Activated CD8-positive, alpha-beta memory T cell treated with anti-CD3 and anti-CD28 coated beads, Interleukin-2, amount 50 U/mL, for 24 hours (primary cell): ENCODE measurements around the gene UACA.
"Not testable (repeated sequence)": the region's sequence is repeated elsewhere in the genome, so short reads cannot be mapped to it uniquely, and the experiment has no call there.

ENCODE experiments used
- DNase-seq: peaks from one replicate; pipeline ENCODE4 v3.0.0-alpha.2; 2020; ENCODE audit errors: extremely low read depth

UACA gene, protein sequence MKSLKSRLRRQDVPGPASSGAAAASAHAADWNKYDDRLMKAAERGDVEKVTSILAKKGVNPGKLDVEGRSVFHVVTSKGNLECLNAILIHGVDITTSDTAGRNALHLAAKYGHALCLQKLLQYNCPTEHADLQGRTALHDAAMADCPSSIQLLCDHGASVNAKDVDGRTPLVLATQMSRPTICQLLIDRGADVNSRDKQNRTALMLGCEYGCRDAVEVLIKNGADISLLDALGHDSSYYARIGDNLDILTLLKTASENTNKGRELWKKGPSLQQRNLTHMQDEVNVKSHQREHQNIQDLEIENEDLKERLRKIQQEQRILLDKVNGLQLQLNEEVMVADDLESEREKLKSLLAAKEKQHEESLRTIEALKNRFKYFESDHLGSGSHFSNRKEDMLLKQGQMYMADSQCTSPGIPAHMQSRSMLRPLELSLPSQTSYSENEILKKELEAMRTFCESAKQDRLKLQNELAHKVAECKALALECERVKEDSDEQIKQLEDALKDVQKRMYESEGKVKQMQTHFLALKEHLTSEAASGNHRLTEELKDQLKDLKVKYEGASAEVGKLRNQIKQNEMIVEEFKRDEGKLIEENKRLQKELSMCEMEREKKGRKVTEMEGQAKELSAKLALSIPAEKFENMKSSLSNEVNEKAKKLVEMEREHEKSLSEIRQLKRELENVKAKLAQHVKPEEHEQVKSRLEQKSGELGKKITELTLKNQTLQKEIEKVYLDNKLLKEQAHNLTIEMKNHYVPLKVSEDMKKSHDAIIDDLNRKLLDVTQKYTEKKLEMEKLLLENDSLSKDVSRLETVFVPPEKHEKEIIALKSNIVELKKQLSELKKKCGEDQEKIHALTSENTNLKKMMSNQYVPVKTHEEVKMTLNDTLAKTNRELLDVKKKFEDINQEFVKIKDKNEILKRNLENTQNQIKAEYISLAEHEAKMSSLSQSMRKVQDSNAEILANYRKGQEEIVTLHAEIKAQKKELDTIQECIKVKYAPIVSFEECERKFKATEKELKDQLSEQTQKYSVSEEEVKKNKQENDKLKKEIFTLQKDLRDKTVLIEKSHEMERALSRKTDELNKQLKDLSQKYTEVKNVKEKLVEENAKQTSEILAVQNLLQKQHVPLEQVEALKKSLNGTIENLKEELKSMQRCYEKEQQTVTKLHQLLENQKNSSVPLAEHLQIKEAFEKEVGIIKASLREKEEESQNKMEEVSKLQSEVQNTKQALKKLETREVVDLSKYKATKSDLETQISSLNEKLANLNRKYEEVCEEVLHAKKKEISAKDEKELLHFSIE (N-terminal part only)

DNA sequence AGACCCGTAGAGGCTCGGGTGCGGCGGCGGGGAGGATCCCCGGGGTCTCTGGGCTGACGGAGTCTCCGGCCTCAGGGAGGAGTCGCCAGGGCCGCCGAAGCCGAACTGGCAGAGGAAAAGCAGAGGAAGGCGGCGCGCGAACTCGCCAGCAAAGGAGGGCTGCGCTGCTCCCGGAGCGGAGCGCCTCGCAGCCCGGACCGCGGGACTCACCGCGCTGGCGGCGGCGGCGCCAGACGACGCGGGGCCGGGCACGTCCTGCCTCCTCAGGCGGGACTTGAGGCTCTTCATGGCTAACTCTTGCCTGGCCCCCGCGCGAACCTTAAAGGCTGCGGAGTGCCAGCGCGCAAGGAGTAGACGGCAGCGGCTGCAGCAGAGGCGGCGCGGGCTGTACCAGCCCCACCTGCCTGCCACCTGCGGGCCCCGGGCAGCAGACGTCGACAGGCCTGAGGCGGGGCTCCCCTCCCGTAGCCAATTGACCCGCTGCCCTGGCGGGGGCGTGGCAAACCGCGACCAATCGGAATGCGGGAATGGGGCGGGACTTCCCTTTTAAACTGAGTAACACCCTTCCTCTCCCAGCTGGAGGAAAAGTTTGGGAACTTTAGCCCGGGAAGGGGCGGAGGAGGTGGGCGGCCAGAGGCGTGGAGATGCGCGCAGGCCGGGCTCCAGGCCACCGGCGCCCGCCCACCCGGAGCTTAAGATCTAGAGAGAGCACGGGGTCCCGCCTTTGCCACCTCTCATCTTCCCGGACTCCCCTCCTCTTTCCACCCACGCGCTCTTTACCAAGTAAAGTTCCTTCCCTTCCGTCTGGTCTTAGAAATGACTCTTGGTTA is at the start of gene UACA:
Gene UACA (minus strand): TSS at position 439 of the 830 bp plus-strand sequence. CDS start 151 bp downstream, at position 288.
- no peak for DNase-seq

DNA sequence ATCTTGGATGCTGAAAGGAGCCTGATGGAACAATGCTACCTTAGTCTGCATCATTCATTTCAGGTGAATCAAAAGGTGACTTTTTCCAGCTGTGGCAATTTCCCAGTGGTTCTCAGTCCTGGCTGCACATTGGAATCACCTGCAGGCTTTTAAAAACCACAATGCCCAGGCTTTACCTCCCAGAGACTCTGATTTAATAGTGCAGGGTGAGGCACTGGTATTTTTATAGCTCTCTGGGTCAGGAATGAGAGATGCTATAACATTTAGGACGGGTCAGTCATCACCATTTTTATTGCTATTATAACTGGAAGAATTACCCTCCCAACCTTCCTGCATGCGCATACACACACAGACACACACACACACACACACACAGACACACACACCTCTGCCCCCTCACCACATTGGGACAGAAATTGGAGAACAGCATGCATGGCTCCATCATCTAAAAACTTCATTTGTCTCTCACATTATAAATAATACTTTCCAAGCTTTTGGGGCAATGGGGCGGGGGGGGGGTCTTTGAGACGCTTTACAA is 49.5 kb upstream of the UACA start:
- DNase-seq, result no peak

DNA sequence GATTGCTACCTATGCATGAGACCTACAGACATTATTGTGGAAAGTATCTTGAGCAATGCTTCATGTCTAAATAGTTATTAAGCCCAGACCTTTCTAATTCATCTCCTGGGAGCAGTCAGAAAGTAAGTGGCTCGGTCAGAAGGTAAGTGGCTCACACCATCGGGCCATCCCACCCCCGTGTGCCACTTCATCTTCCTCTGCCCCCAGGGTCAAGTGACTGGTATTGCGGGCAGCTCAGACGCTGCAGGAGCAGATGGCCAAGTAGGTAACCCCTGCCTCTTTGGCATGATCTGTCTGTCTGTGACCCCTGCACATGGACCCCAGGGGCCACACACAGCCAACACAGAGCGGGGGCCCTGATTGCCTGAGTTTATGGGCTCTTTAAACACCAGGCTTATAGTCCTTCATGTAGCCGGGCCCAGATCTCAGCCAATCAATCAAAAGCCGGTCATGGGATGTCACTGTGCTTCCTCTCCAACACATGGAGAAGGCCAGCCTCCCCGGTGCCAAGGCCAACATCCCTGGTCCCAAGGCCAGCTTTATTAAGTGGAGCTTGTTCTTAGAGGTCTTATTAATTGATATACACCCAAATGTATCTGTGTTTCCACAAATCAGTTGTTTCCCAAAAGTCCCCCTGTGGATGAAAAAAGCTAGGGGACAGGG is 47.7 kb upstream of the UACA start:
- no peak for DNase-seq

DNA sequence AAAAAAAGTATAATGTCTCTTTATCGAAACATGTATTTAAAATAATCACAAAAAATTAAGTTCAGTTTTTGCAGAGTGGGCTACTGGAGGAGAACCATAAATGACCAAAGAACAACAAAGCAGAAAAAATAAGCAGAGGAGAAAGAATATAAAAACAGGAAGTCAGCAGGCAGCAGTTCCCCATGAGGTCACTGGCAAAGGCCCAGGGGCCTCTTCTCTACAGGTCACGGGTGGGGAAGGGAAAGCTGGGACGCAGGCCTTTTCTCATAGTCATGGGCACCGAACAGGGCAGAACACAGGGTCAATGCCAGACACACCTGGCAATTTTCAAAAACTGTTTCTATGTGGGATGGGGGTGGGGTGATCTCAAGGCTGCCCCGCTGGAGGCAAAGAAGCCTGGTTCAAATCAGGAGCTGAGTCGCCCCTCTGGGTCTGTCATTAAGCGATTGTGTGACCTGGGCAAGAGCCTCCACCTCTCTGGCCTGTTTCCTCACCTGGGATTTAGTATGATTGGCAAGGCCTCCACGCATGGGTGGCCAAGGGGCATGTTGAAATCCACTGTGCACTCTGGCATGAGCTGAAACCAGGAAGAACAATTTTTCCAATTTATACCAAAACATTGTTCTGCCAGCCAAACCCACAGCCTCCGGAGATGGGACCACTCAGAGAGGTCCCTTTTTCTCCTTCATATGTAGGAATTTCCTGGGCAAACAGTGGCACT is 43.8 kb upstream of the UACA start:
- no peak for DNase-seq

DNA sequence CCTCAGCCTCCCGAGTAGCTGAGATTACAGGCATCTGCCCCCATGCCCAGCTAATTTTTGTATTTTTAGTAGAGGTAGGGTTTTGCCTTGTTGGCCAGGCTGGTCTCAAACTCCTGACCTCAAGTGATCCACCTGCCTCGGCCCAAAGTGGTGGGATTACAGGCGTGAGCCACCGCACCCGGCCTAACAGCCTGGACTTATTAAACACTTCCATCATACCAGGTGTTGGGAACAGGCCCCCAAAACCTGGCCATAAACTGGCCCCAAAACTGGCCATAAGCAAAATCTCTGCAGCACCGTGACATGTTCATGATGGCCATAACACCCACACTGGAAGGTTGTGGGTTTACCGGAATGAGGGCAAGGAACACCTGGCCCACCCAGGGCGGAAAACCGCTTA is 41.0 kb upstream of the UACA start:
- DNase-seq, result not testable (repeated sequence)

DNA sequence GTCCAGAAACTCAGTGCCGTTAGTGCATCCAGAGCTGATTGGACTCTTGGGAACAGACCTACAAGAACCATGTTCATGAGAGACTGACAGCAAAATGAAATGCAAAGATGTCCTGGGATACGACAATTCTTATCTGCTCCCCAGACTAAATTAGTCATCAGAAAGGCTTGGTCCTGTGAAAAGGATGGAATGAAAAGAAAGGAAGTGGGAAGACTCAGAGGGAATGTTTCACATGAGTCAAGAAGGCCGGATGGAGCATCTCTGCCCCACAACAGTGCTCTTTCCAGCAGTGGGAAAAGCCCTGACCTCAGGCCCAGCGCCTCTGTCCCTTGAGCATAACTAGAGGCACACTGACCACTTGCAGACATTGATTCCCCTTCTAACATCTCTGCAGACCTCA is 39.3 kb upstream of the UACA start:
- DNase-seq, result no peak

DNA sequence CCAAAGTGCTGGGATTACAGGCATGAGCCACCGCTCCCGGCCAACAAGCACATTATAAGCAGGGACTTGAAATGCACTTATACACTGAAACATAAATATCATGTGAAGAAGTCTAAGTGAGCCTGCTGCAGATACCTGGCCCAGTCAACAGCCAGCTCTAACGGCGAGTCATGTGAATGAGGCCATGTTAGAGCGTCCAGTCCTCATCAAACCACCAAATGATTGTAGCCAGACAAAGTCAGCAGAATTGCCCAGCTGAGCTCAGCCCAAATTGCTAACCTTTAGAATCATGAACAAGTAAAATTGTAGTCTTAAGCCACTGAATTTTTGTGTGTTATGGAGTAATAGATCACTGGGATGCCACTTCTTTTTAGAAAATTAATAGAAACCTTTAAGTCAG is 37.8 kb upstream of the UACA start:
- DNase-seq, result no peak

DNA sequence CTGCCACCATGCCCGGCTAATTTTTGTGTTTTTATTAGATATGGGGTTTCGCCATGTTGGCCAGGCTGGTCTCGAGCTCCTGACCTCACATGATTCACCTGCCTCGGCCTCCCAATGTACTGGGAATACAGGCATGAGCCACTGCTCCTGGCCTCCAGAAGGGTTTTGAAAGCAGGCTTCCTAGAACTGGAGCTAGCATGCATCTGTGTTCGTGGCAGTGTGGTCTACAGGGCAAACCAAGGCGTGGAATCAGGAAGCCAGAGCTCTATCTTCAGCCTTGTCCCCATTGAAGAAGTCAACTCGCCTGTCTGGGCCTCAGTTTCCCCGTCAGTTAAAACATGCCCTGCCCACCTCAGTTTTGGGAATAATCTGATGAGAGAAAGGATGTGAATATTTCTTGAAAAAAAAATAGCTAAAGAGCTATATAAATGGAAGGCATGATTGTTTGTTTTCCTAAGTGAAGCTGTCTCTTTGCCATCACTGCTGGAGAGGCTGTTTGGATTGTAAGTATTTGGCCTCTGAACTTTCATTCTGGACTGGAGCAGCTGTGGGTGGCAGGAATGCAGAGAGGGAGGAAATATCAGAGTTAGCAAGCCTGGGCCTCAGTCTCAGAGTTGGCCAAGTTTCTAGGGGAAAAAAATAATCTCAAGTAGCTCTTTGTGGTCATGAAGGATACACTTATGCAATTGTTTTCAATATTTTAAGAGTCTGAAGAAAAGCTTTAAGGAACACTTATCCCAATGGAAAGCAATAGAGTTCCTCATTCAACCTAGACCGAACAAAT is 36.5 kb upstream of the UACA start:
- no peak for DNase-seq

DNA sequence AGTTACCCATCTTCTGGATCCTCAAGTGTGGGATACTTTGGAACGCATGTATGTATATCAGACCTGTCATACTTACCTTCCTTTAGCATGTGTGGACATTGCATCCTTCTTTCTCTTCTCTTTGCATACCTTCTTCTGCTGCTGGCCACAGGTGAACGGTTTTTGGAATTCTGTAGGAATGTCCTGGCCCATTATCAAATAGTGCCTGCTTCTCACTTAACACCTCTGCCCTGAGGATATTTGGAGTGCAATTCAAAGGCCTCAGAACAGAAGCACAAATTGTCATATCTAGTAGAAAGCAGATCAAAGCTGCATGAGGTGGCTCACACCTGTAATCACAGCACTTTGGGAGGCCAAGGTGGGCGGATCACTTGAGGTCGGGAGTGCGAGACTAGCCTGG is 34.1 kb upstream of the UACA start:
- no peak for DNase-seq

DNA sequence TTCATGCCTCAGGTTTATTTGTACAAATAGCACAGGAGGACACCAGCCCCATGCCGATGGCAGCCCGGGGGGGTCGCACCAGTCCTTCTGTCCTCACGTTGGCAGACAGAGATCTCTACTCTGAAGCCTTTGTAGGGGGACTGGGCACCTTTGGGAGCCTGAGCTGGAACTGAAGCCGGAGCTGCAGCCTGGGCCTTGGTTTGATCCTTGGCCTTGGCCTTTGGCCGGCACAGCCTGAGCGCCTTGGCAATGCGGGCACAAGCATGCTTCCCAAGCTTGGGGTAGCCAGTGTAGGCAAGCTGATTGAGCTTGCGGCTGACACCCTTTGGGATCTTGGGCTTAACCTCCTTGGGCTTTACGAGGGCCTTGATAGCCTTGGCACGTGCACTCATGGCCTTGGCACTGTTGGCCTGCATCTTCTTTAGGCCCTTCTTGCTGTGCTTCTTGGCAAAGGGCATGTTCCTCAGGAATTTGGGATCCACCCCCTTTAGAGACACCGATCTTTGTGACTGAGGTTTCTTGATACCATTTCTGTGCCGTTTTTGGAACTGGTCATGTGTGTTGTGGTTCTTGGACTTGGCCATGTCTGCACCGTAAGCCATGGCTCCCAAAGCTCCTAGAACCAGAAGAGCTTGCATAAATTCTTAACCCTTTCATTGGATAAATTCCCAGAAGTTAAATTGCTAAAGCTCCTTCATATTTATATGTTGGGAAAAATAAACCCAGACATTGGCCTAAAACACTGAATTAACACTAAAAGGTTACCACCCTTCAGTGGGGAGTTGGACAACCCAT is 33.4 kb upstream of the UACA start:
- no peak for DNase-seq

DNA sequence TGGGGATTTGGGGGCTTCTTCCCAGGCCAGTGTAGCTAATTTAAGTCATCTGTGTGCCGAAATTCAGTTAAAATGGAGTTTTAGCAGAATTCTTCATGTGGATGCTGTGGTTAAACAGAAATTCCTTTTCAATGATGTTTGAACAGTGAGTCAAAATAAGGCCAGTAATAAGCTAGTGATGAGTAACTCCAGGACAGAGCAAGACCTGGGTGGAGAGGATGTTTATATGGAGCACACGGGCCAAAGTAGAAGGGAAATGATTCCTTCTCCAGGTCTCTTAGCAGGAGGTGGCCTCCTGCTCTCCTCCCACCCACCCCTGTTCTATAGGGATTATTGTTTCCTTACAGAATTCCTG is 31.9 kb upstream of the UACA start:
- no peak for DNase-seq

DNA sequence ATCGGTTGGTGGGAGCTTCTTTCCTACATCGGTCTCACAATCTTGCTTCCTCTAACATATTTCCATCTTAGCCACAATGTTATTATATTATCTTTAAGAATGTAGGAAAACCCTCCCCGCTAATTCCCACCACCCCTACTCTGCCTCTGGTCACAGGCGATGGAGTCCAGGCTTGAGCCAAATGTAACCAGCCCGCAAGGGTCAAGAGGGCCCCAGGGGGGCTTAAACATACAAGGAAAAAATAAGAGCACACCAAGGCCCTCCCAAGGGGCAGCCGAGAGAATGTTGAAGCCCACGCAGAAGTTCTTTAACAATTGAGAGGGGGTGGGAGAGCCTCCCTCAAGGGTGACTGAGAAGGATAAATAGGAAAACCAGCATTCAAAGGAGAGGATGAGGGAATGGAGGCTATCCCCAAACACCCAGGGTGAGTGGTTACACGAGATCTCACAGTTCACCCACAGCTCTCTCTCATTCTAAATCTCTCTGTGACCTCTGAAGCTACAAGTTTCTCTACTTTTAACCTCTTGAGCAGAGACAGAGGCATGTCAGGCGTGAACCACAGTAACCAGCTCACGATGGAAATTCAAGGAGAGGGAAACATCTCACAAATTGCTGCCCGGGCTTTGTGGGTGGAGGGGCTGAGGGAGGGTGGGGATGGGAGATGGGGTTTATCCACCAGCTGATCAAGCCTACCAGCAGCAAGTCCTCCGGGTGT is 31.4 kb upstream of the UACA start:
- no peak for DNase-seq

DNA sequence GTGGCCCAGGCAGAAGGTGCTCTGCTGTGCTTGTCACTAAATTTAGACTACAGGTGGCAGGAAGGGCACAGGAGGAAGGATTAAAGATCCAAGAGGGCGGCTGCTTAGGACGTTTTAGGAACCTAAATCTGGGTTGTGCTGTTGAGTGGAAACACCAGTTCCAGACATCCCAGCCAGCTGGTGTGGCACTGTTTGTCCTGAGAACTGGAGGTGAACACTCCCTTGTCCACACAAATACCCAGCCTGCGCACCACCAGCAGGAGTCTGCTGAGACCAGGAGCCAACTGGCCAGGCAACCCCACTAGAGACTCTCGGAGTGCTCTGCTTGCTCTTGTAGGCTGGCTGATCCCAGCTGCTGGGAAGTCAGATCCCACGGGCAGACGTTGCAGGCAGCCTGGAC is 30.3 kb upstream of the UACA start:
- no peak for DNase-seq

DNA sequence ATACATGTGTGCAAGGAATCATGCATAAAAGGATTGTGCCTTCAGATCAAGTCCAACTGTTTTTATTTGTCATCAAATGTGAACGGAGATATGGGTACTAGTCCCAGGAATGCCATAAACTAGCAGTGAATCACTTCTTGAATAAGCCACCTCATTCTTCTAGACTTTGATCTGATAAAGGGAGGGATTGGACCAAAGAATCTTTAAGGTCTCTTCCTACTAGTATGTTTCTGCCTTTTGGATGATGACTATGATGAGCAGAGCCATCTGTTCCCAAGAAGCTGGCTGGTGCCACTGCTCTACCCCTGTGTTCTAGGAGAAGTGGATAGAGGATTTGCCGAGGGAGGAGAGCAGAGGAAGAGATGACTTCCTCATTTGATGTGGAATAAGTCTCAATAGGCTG is 28.8 kb upstream of the UACA start:
- DNase-seq, result no peak

DNA sequence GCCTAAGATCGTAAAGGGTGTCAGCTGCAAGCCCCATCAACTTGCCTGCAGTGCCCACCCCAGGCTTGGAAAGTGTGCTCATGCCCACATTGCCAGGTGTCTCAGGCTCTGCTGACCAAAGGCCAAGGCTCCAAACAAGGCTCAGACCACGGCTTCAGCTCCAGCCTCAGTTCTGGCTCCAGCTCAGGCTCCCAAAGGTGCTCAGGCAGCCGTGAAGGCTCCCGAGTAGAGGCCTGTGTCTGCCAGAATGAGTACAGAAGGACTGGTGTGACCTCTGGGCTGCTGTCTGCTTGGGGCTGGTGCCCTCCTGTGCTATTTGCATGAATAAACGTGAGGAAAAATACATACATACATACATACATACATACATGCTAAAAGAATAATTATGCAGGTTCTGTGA is 27.9 kb upstream of the UACA start:
- DNase-seq, result no peak

DNA sequence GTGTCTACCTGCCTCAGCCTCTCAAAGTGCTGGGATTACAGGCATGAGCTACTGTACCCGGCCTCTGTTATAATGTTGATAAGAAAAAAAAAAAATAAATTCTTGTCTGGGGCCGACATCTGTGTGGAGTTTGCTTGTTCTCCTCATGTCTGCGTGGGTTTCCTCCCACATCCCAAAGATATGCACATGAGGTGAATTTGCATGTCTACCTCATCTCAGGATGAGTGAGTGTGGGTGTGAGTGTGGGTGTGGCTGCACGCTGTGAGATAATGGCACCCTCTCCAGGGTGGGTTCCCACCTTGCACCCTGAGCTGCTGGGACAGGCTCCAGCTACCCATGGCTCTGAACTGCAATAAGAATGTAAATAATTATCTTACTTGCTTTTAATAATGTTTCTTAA is 25.9 kb upstream of the UACA start:
- no peak for DNase-seq
